ENCODE results near the gene TBCD. TPM values are rescaled to one million over a fixed set of nuclear protein-coding genes. Genes with fewer than 3 reads are reported as not detected.
"Not testable (repeated sequence)": the region's sequence is repeated elsewhere in the genome, so short reads cannot be mapped to it uniquely, and the experiment has no call there.

Gene TBCD
- total and polyA plus RNA-seq, 2 experiments from 2014 or later: 19.3 to 33.8 TPM

GRCh38 chr17:82965371-82965770 lies 213.5 kb downstream of the TBCD start:
- H3K9me3 ChIP-seq (ENCODE audit: low read depth): no peaks in the 10 kb centered on the region
- H3K36me3 ChIP-seq (ENCODE audit: low read depth): no peaks in the 10 kb centered on the region
- H2AFZ ChIP-seq: no peak overlapping the region
- WGBS, 2 experiments (ENCODE audit: low coverage in 1 of 2, low lambda C conversion rate in 2 of 2, missing lambda C conversion rate in 2 of 2): 84 to 88% methylated on average over 10 to 13 of the region's 13 CpGs
- H3K79me2 ChIP-seq (ENCODE audit: insufficient read depth): no peaks in the 10 kb centered on the region
- DNase-seq: no peak
- no peaks in the 10 kb centered on the region for H4K20me1 ChIP-seq (ENCODE audit: insufficient read depth)
- H3K4me2 ChIP-seq (ENCODE audit: unreplicated experiment): no peak overlapping the region
- H3K27me3 ChIP-seq (replicated peaks; ENCODE audit: insufficient read depth): no peaks in the 10 kb centered on the region
- peaks cover 8% of the 10 kb centered on the region for H3K4me1 ChIP-seq (ENCODE audit: insufficient read depth)
- H3K4me3 ChIP-seq: no peak overlapping the region
- H3K9me2 ChIP-seq (ENCODE audit: insufficient read depth): no peaks in the 10 kb centered on the region
- peaks cover 7% of the 10 kb centered on the region; the same call in 1 of the 2 replicates for H3F3A ChIP-seq (ENCODE audit: insufficient read depth)
- no peak overlapping the region for H3K9ac ChIP-seq
- in situ Hi-C loops (cut with MboI): no loop called here
- no peak overlapping the region for H3K27ac ChIP-seq
- TF ChIP-seq EZH2phosphoT487 (IDR thresholded peaks at IDR 0.05; ENCODE audit: insufficient read depth, low read depth): no peak
- no peak for TF ChIP-seq EZH2 (IDR thresholded peaks at IDR 0.05; ENCODE audit: insufficient read depth, poor library complexity, severe bottlenecking)

GRCh38 chr17:82966415-82966814 lies 214.6 kb downstream of the TBCD start:
- DNase-seq: no peak
- WGBS, 2 experiments (ENCODE audit: low coverage in 1 of 2, low lambda C conversion rate in 2 of 2, missing lambda C conversion rate in 2 of 2): 90 to 93% methylated on average over 7 of the region's 7 CpGs
- Histone ChIP-seq H3K4me3 (no peak overlapping the region), H3K9me3 (ENCODE audit: low read depth) (no peaks in the 10 kb centered on the region), H3K27me3 (replicated peaks; ENCODE audit: insufficient read depth) (no peaks in the 10 kb centered on the region), H3K9ac (no peak overlapping the region), H3K4me2 (ENCODE audit: unreplicated experiment) (no peak overlapping the region), H2AFZ (no peak overlapping the region), H3F3A (ENCODE audit: insufficient read depth) (peaks cover 7% of the 10 kb centered on the region; the same call in 1 of the 2 replicates), H4K20me1 (ENCODE audit: insufficient read depth) (no peaks in the 10 kb centered on the region), H3K9me2 (ENCODE audit: insufficient read depth) (no peaks in the 10 kb centered on the region), H3K36me3 (ENCODE audit: low read depth) (no peaks in the 10 kb centered on the region), H3K27ac (no peak overlapping the region), H3K4me1 (ENCODE audit: insufficient read depth) (peaks cover 8% of the 10 kb centered on the region), H3K79me2 (ENCODE audit: insufficient read depth) (no peaks in the 10 kb centered on the region)
- in situ Hi-C loops (cut with MboI): no loop called here
- TF ChIP-seq EZH2phosphoT487 (IDR thresholded peaks at IDR 0.05; ENCODE audit: insufficient read depth, low read depth) (no peak), EZH2 (IDR thresholded peaks at IDR 0.05; ENCODE audit: insufficient read depth, poor library complexity, severe bottlenecking) (no peak)

GRCh38 chr17:82967268-82968032 lies 215.6 kb downstream of the TBCD start:
- no peak for DNase-seq
- Histone ChIP-seq H3K9ac (no peak overlapping the region), H3K36me3 (ENCODE audit: low read depth) (no peaks in the 10 kb centered on the region), H3K9me3 (ENCODE audit: low read depth) (no peaks in the 10 kb centered on the region), H3K9me2 (ENCODE audit: insufficient read depth) (no peaks in the 10 kb centered on the region), H3K27me3 (replicated peaks; ENCODE audit: insufficient read depth) (no peaks in the 10 kb centered on the region), H3K79me2 (ENCODE audit: insufficient read depth) (no peaks in the 10 kb centered on the region), H3K4me2 (ENCODE audit: unreplicated experiment) (no peak overlapping the region), H3K4me3 (no peak overlapping the region), H3F3A (ENCODE audit: insufficient read depth) (peaks cover 7% of the 10 kb centered on the region; the same call in 1 of the 2 replicates), H2AFZ (no peak overlapping the region), H3K27ac (no peak overlapping the region), H3K4me1 (ENCODE audit: insufficient read depth) (peaks cover 8% of the 10 kb centered on the region), H4K20me1 (ENCODE audit: insufficient read depth) (no peaks in the 10 kb centered on the region)
- TF ChIP-seq EZH2 (IDR thresholded peaks at IDR 0.05; ENCODE audit: insufficient read depth, poor library complexity, severe bottlenecking) (no peak), EZH2phosphoT487 (IDR thresholded peaks at IDR 0.05; ENCODE audit: insufficient read depth, low read depth) (no peak)
- 94% methylated on average over 17 to 18 of the region's 18 CpGs for WGBS, 2 experiments (ENCODE audit: low coverage in 1 of 2, low lambda C conversion rate in 2 of 2, missing lambda C conversion rate in 2 of 2)
- in situ Hi-C loops (cut with MboI): no loop called here

- H3K9me2 ChIP-seq (ENCODE audit: insufficient read depth); H3K27me3 ChIP-seq (replicated peaks; ENCODE audit: insufficient read depth); in situ Hi-C loops (cut with MboI); H3K79me2 ChIP-seq (ENCODE audit: insufficient read depth); H3K27ac ChIP-seq; H3K9me3 ChIP-seq (ENCODE audit: low read depth); H3K4me2 ChIP-seq (ENCODE audit: unreplicated experiment); H3K4me3 ChIP-seq; H3F3A ChIP-seq (ENCODE audit: insufficient read depth); DNase-seq; H4K20me1 ChIP-seq (ENCODE audit: insufficient read depth); H2AFZ ChIP-seq; H3K4me1 ChIP-seq (ENCODE audit: insufficient read depth); H3K36me3 ChIP-seq (ENCODE audit: low read depth); H3K9ac ChIP-seq: not testable (repeated sequence)
- 70 to 71% methylated on average over 32 to 33 of the region's 33 CpGs for WGBS, 2 experiments (ENCODE audit: low coverage in 1 of 2, low lambda C conversion rate in 2 of 2, missing lambda C conversion rate in 2 of 2)
These were observed 216.4 kb downstream of the TBCD start for GRCh38 chr17:82968033-82968841.
